ENCODE results near the gene TBC1D22A. TPM values are rescaled to one million over a fixed set of nuclear protein-coding genes. Genes with fewer than 3 reads are reported as not detected.

TBC1D22A gene
- total RNA-seq, 1 experiment from 2014 or later = 20.9 TPM

DNA sequence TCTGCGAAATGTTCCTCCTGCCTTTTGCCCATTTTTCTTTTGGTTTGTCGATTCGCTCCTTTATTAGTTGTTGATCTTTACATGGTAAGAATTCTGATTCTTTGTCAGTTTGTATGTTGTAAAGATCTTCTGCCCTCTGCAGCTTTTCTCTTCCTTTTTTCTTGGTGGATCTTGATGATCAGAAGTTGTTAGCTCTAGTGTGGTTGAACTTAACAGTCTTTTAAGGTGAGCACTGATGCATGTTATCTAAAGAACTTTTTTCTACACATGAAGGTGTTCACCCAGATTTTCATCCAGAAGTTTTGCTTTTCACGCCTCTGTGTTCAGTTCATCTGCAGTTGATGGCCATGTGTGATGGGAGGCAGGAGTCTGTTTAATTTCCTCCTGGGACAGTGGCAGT is 133.7 kb downstream of the TBC1D22A start (continued):
- TF ChIP-seq, protein P1, sequence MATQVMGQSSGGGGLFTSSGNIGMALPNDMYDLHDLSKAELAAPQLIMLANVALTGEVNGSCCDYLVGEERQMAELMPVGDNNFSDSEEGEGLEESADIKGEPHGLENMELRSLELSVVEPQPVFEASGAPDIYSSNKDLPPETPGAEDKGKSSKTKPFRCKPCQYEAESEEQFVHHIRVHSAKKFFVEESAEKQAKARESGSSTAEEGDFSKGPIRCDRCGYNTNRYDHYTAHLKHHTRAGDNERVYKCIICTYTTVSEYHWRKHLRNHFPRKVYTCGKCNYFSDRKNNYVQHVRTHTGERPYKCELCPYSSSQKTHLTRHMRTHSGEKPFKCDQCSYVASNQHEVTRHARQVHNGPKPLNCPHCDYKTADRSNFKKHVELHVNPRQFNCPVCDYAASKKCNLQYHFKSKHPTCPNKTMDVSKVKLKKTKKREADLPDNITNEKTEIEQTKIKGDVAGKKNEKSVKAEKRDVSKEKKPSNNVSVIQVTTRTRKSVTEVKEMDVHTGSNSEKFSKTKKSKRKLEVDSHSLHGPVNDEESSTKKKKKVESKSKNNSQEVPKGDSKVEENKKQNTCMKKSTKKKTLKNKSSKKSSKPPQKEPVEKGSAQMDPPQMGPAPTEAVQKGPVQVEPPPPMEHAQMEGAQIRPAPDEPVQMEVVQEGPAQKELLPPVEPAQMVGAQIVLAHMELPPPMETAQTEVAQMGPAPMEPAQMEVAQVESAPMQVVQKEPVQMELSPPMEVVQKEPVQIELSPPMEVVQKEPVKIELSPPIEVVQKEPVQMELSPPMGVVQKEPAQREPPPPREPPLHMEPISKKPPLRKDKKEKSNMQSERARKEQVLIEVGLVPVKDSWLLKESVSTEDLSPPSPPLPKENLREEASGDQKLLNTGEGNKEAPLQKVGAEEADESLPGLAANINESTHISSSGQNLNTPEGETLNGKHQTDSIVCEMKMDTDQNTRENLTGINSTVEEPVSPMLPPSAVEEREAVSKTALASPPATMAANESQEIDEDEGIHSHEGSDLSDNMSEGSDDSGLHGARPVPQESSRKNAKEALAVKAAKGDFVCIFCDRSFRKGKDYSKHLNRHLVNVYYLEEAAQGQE (IDR thresholded peaks at IDR 0.05; ENCODE audit: low read depth) = no peak

DNA sequence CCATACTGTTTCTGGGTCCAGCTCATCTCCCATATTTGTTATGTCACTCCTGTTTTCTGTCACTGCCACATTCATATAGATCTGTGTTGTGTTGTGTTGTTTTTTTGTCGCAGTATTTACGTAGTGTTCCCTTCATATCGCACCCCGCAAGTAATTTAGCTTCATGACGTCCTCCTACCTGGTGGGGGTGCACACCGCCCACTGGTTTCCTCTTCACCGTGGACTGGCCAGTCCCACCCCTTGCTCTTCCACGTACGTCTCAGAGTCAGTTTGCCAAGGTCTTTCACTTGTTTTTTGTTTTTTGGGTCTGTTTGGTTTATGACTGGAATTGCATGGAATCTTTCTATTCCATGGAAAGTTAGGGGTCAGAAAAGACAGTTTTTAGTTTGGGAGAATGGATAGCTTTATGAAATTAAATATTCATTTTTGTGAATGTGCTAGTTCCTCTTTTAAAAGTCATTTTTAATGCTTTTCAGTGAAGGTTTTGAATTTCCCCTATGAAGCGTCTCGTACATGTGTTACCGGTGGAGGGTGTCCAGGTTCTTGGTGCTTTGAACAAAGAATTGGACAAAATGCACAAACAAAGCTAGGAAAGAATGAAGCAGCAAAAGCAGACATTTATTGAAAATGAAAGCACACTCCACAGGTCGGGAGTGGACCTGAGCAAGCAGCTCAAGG is 134.3 kb downstream of the TBC1D22A start:
- H3K27ac ChIP-seq (ENCODE audit: low read depth, low read length) = no peak overlapping the region
- H3K9me2 ChIP-seq (ENCODE audit: insufficient read depth) = no peaks in the 10 kb centered on the region
- ATAC-seq = no peak
- no peak overlapping the region for H3K4me3 ChIP-seq (replicated peaks in 1 of 2; ENCODE audit: low read depth in 1 of 2, low read length in 2 of 2)
- no peaks in the 10 kb centered on the region for H3K9me3 ChIP-seq (ENCODE audit: control insufficient read depth in 1 of 2, insufficient read depth in 1 of 2, low read depth in 1 of 2, low read length in 2 of 2)
- H3K4me2 ChIP-seq (ENCODE audit: low read length) = no peak overlapping the region
- H3K4me1 ChIP-seq (ENCODE audit: control insufficient read depth in 1 of 2, insufficient read depth in 2 of 2, low read length in 2 of 2) = no peaks in the 10 kb centered on the region
- RAD21 ChIA-PET (ENCODE audit: low non-redundant PET in 1 of 2, low total read pairs in 2 of 2, uncharacterized antibody in 2 of 2, unreplicated experiment in 2 of 2) = no interaction called here
- BruUV-seq (replicated peaks) = no TSS peak
- no peak overlapping the region for H3K9ac ChIP-seq (ENCODE audit: low read length)
- POLR2A ChIA-PET = no interaction called here
- no peak for DNase-seq (ENCODE audit: low read depth, low spot score)
- H3K36me3 ChIP-seq (ENCODE audit: control insufficient read depth in 1 of 2, insufficient read depth in 2 of 2, low read length in 2 of 2) = no peaks in the 10 kb centered on the region; a peak in 1 of 4 replicates
- TF ChIP-seq CEBPB (IDR thresholded peaks at IDR 0.05; ENCODE audit: low read depth) = no peak
- H3K27me3 ChIP-seq (ENCODE audit: insufficient read depth, low read length) = no peaks in the 10 kb centered on the region
- H4K20me1 ChIP-seq (ENCODE audit: insufficient read depth) = no peaks in the 10 kb centered on the region
- no peaks in the 10 kb centered on the region for H3K79me2 ChIP-seq (ENCODE audit: insufficient read depth, low read length)
- H2AFZ ChIP-seq (ENCODE audit: low read depth, low read length, poor library complexity, severe bottlenecking) = no peak overlapping the region
- CTCF ChIA-PET = no interaction called here
- intact Hi-C loops (cut with micrococcal nuclease) = no loop called here

DNA sequence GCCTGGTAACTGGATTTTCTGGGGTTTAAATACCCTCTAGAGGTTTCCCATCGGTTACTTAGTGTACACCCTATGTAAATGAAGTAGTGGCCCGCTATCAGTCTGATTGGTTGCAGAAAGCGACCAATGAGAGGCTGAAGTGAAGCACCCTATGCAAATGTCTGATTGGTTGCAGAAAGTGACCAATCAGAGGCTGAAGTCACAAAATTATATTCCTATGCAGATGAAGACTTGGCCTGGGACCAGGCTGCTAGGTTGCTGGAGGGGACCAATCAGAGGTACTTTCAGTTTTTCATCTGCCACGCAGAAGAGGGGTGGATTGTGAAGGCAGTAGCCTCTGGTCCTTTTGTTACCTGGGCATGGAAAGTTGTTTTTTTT is 134.8 kb downstream of the TBC1D22A start:
- Histone ChIP-seq H2AFZ (ENCODE audit: low read depth, low read length, poor library complexity, severe bottlenecking) (no peak overlapping the region), H3K4me2 (ENCODE audit: low read length) (no peak overlapping the region), H3K27me3 (ENCODE audit: insufficient read depth, low read length) (no peaks in the 10 kb centered on the region), H4K20me1 (ENCODE audit: insufficient read depth) (no peaks in the 10 kb centered on the region), H3K79me2 (ENCODE audit: insufficient read depth, low read length) (no peaks in the 10 kb centered on the region), H3K9me2 (ENCODE audit: insufficient read depth) (no peaks in the 10 kb centered on the region), H3K27ac (ENCODE audit: low read depth, low read length) (no peak overlapping the region), H3K36me3 (ENCODE audit: control insufficient read depth in 1 of 2, insufficient read depth in 2 of 2, low read length in 2 of 2) (no peaks in the 10 kb centered on the region; a peak in 1 of 4 replicates), H3K9ac (ENCODE audit: low read length) (no peak overlapping the region), H3K9me3 (ENCODE audit: control insufficient read depth in 1 of 2, insufficient read depth in 1 of 2, low read depth in 1 of 2, low read length in 2 of 2) (no peaks in the 10 kb centered on the region), H3K4me1 (ENCODE audit: control insufficient read depth in 1 of 2, insufficient read depth in 2 of 2, low read length in 2 of 2) (no peaks in the 10 kb centered on the region), H3K4me3 (replicated peaks in 1 of 2; ENCODE audit: low read depth in 1 of 2, low read length in 2 of 2) (no peak overlapping the region)
- CTCF ChIA-PET = interaction anchor here (0.6 kb wide), 1 partner anchor 35 kb away, joined by 3 read pairs; no protein-coding TSS in a partner anchor
- intact Hi-C loops (cut with micrococcal nuclease) = no loop called here
- DNase-seq (ENCODE audit: low read depth, low spot score) = no peak
- ATAC-seq = peak; percentile 58
- POLR2A ChIA-PET = no interaction called here
- RAD21 ChIA-PET (ENCODE audit: low non-redundant PET in 1 of 2, low total read pairs in 2 of 2, uncharacterized antibody in 2 of 2, unreplicated experiment in 2 of 2) = no interaction called here
- BruUV-seq (replicated peaks) = no TSS peak
- TF ChIP-seq POLR2AphosphoS5 (IDR thresholded peaks at IDR 0.05; ENCODE audit: low read depth, low read length) (no peak), ZFX (IDR thresholded peaks at IDR 0.05) (no peak), FOSL1 (IDR thresholded peaks at IDR 0.05; ENCODE audit: low read depth) (no peak), POLR2A (IDR thresholded peaks at IDR 0.05; ENCODE audit: borderline replicate concordance, extremely low read depth, insufficient read depth, insufficient read length) (no peak), EGR1 (IDR thresholded peaks at IDR 0.05; ENCODE audit: low read depth) (no peak), ZBTB33 (IDR thresholded peaks at IDR 0.05; ENCODE audit: extremely low read depth, insufficient replicate concordance, low read length) (no peak), SP1 (IDR thresholded peaks at IDR 0.05; ENCODE audit: low read depth) (no peak), ZNF274 (IDR thresholded peaks at IDR 0.05; ENCODE audit: low read depth, low read length) (no peak), CEBPB (IDR thresholded peaks at IDR 0.05; ENCODE audit: low read depth) (no peak), EZH2phosphoT487 (IDR thresholded peaks at IDR 0.05; ENCODE audit: borderline replicate concordance) (no peak)
- TF ChIP-seq, protein P2, sequence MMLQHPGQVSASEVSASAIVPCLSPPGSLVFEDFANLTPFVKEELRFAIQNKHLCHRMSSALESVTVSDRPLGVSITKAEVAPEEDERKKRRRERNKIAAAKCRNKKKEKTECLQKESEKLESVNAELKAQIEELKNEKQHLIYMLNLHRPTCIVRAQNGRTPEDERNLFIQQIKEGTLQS (IDR thresholded peaks at IDR 0.05) = no peak
